Measurements from ENCODE around the gene MYOZ1.

MYOZ1 gene

GRCh38 chr10:73593812-73594211 lies 47.5 kb downstream of the MYOZ1 start:
- DNase-seq, result no peak

GRCh38 chr10:73593110-73593509 lies 48.2 kb downstream of the MYOZ1 start:
- no peak for DNase-seq

GRCh38 chr10:73591935-73592699 lies 49.2 kb downstream of the MYOZ1 start:
- no peak for DNase-seq

GRCh38 chr10:73590881-73591799 lies 50.1 kb downstream of the MYOZ1 start, which contains the start of gene USP54:
Gene USP54 (minus strand): TSS chr10:73591342. CDS start chr10:73575658, 15,684 bp downstream.
- DNase-seq, result no peak

- no peak for DNase-seq
These were observed 51.6 kb downstream of the MYOZ1 start for GRCh38 chr10:73589563-73590126.

GRCh38 chr10:73588656-73589055 lies 52.6 kb downstream of the MYOZ1 start:
- no peak for DNase-seq

GRCh38 chr10:73586583-73586984 lies 54.7 kb downstream of the MYOZ1 start:
- no peak for DNase-seq

- DNase-seq, result no peak
These were observed 55.9 kb downstream of the MYOZ1 start for GRCh38 chr10:73585327-73585726.

- DNase-seq, result no peak
These were observed 56.5 kb downstream of the MYOZ1 start for GRCh38 chr10:73584737-73585136.

GRCh38 chr10:73581918-73582317 lies 59.4 kb downstream of the MYOZ1 start:
- no peak for DNase-seq
